ENCODE data around the gene SUMO4.

The SUMO4 gene

DNA sequence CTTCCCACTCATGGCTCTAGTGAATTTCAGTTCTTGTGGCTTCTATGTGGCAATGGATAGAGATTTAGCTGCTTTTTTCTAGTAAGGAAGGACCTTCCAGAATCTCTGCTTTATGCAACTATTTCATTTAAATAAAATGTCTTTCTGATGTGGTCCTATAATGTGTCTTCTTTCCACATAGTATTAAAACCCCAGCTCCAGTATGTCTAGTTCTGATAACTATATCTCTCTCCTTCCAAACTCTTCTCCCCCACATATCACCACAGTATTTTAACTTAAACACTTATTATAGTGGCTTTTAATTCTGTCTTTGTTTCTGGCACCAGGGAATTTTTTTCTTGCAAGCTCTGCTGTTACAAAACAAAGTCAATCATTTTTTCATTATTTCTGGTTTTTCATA, 40.6 kb upstream of the SUMO4 start:
- Histone ChIP-seq H4K8ac (ENCODE audit: low read depth, low read length) (no peak overlapping the region), H2AK5ac (ENCODE audit: low read depth, low read length) (no peak overlapping the region), H2BK12ac (ENCODE audit: low read length) (no peak overlapping the region), H3K18ac (ENCODE audit: low read length) (no peak overlapping the region), H3K27ac (replicated peaks; ENCODE audit: low read length) (no peak overlapping the region), H3K14ac (ENCODE audit: low read length) (no peak overlapping the region), H3K4me3 (ENCODE audit: low read length in 2 of 2) (no peak overlapping the region), H3K23ac (ENCODE audit: low read depth, low read length, poor library complexity) (no peak overlapping the region), H3K36me3 (replicated peaks in 1 of 2; ENCODE audit: control insufficient read depth in 2 of 2, insufficient read depth in 2 of 2, low read length in 2 of 2) (peaks cover 0 to 7% of the 10 kb centered on the region in 2 donors), H3K79me1 (ENCODE audit: low read depth, low read length) (peaks cover 5% of the 10 kb centered on the region), H3K4me2 (ENCODE audit: insufficient read depth, low read length, poor library complexity, severe bottlenecking) (no peak overlapping the region), H3K9ac (ENCODE audit: low read depth, low read length, poor library complexity) (no peak overlapping the region), H4K91ac (ENCODE audit: low read depth, low read length, poor library complexity) (no peak overlapping the region), H2BK120ac (ENCODE audit: low read depth, low read length) (no peak overlapping the region), H3K9me3 (replicated peaks in 1 of 2; ENCODE audit: control insufficient read depth in 2 of 2, insufficient read depth in 1 of 2, low read depth in 1 of 2, low read length in 2 of 2) (peaks cover 0 to 18% of the 10 kb centered on the region in 2 donors), H3K4me1 (ENCODE audit: control insufficient read depth in 2 of 2, insufficient read depth in 1 of 2, low read depth in 1 of 2, low read length in 2 of 2) (no peaks in the 10 kb centered on the region), H2BK5ac (ENCODE audit: low read length) (no peak overlapping the region), H3K27me3 (ENCODE audit: control insufficient read depth in 3 of 3, insufficient read depth in 3 of 3, low read depth in 1 of 3, low read length in 3 of 3) (no peaks in the 10 kb centered on the region), H2AFZ (ENCODE audit: low read length) (no peak overlapping the region), H2BK15ac (ENCODE audit: low read length) (no peak overlapping the region), H3K4ac (ENCODE audit: low read length) (no peak overlapping the region)
- DNase-seq (ENCODE audit: low spot score) = no peak

DNA sequence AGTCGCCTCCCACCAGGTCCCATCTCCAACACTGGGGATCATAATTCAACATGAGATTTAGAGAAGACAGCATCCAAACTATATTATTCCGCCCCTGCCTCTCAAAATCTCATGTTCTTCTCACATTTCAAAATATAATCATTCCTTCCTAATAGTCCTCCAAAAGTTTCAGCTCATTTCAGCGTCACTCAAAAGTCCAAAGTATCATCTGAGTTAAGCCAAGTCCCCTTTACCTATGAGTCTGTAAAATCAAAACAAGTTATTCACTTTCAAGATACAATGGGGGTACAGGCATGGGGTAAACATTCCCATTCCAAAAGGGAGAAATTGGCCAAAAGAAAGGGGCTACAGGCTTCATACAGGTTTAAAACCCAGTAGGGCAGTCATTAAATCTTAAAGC, 39.5 kb upstream of the SUMO4 start:
- Histone ChIP-seq H2BK15ac (ENCODE audit: low read length) (no peak overlapping the region), H3K4ac (ENCODE audit: low read length) (no peak overlapping the region), H3K9me3 (replicated peaks in 1 of 2; ENCODE audit: control insufficient read depth in 2 of 2, insufficient read depth in 1 of 2, low read depth in 1 of 2, low read length in 2 of 2) (peaks cover 0 to 18% of the 10 kb centered on the region in 2 donors), H2BK12ac (ENCODE audit: low read length) (no peak overlapping the region), H3K18ac (ENCODE audit: low read length) (no peak overlapping the region), H3K27me3 (ENCODE audit: control insufficient read depth in 3 of 3, insufficient read depth in 3 of 3, low read depth in 1 of 3, low read length in 3 of 3) (no peaks in the 10 kb centered on the region), H3K36me3 (replicated peaks in 1 of 2; ENCODE audit: control insufficient read depth in 2 of 2, insufficient read depth in 2 of 2, low read length in 2 of 2) (peaks cover 0 to 7% of the 10 kb centered on the region in 2 donors), H3K4me1 (ENCODE audit: control insufficient read depth in 2 of 2, insufficient read depth in 1 of 2, low read depth in 1 of 2, low read length in 2 of 2) (no peaks in the 10 kb centered on the region), H2BK5ac (ENCODE audit: low read length) (no peak overlapping the region), H2AFZ (ENCODE audit: low read length) (no peak overlapping the region), H2AK5ac (ENCODE audit: low read depth, low read length) (no peak overlapping the region), H3K27ac (replicated peaks; ENCODE audit: low read length) (no peak overlapping the region), H3K4me2 (ENCODE audit: insufficient read depth, low read length, poor library complexity, severe bottlenecking) (no peak overlapping the region), H3K4me3 (ENCODE audit: low read length in 2 of 2) (no peak overlapping the region), H3K23ac (ENCODE audit: low read depth, low read length, poor library complexity) (no peak overlapping the region), H3K14ac (ENCODE audit: low read length) (no peak overlapping the region), H4K91ac (ENCODE audit: low read depth, low read length, poor library complexity) (no peak overlapping the region), H3K79me1 (ENCODE audit: low read depth, low read length) (peaks cover 5% of the 10 kb centered on the region), H3K9ac (ENCODE audit: low read depth, low read length, poor library complexity) (no peak overlapping the region), H2BK120ac (ENCODE audit: low read depth, low read length) (no peak overlapping the region), H4K8ac (ENCODE audit: low read depth, low read length) (no peak overlapping the region)
- WGBS, 2 donors (ENCODE audit: extremely low coverage in 2 of 2, insufficient read length in 2 of 2, insufficient replicate concordance in 1 of 2) = no CpG with 5 or more reads among the region's 3 CpGs
- DNase-seq (ENCODE audit: low spot score) = no peak

DNA sequence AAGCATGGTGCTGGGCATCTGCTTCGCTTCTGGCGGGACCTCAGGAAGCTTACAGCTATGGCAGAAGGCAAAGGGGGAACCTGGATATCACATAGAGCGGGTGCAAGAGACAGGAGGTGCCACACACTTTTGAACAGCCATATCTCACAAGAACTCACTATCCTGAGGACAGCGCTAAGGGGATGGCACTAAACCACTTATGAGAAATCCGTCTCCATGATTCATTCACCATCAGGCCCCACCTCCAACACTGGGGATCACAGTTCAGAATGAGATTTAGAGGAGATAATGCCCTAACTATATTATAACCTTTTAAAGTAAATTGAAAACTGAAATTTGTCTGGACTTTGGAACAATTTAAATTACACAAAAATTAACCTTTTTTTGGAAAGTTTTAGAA, 37.8 kb upstream of the SUMO4 start:
- WGBS, 2 donors (ENCODE audit: extremely low coverage in 2 of 2, insufficient read length in 2 of 2, insufficient replicate concordance in 1 of 2) = no CpG with 5 or more reads among the region's 5 CpGs
- Histone ChIP-seq H3K27me3 (ENCODE audit: control insufficient read depth in 3 of 3, insufficient read depth in 3 of 3, low read depth in 1 of 3, low read length in 3 of 3) (no peaks in the 10 kb centered on the region), H3K23ac (ENCODE audit: low read depth, low read length, poor library complexity) (no peak overlapping the region), H3K36me3 (replicated peaks in 1 of 2; ENCODE audit: control insufficient read depth in 2 of 2, insufficient read depth in 2 of 2, low read length in 2 of 2) (peaks cover 0 to 7% of the 10 kb centered on the region in 2 donors), H4K8ac (ENCODE audit: low read depth, low read length) (no peak overlapping the region), H3K18ac (ENCODE audit: low read length) (no peak overlapping the region), H2BK12ac (ENCODE audit: low read length) (no peak overlapping the region), H4K91ac (ENCODE audit: low read depth, low read length, poor library complexity) (no peak overlapping the region), H3K79me1 (ENCODE audit: low read depth, low read length) (peaks cover 5% of the 10 kb centered on the region), H2BK120ac (ENCODE audit: low read depth, low read length) (no peak overlapping the region), H3K14ac (ENCODE audit: low read length) (no peak overlapping the region), H3K27ac (replicated peaks; ENCODE audit: low read length) (no peak overlapping the region), H3K9ac (ENCODE audit: low read depth, low read length, poor library complexity) (no peak overlapping the region), H2BK5ac (ENCODE audit: low read length) (no peak overlapping the region), H2AFZ (ENCODE audit: low read length) (no peak overlapping the region), H2AK5ac (ENCODE audit: low read depth, low read length) (no peak overlapping the region), H2BK15ac (ENCODE audit: low read length) (no peak overlapping the region), H3K4me3 (ENCODE audit: low read length in 2 of 2) (peak overlapping the region in 1 of 2 donors; percentile 63), H3K4ac (ENCODE audit: low read length) (no peak overlapping the region), H3K4me2 (ENCODE audit: insufficient read depth, low read length, poor library complexity, severe bottlenecking) (no peak overlapping the region), H3K4me1 (ENCODE audit: control insufficient read depth in 2 of 2, insufficient read depth in 1 of 2, low read depth in 1 of 2, low read length in 2 of 2) (no peaks in the 10 kb centered on the region), H3K9me3 (replicated peaks in 1 of 2; ENCODE audit: control insufficient read depth in 2 of 2, insufficient read depth in 1 of 2, low read depth in 1 of 2, low read length in 2 of 2) (peaks cover 0 to 18% of the 10 kb centered on the region in 2 donors)
- no peak for DNase-seq (ENCODE audit: low spot score)

DNA sequence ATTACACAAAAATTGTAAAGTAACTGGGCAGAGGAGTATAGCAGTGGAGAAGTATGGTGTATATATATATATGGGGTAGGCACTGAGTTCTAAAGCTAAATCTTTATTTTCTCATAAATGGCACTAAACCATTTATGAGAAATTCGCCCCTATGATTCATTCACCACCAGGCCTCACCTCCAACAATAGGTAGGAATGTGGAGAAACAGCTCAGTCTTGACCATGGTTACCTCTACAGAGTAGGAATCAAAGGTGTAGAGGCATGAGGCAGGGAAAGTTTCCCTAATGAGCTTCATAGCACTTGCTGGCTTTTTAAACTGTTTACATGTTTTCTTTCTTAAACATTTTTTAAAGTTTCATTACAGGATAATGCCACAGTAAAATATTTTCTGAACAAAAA, 36.9 kb upstream of the SUMO4 start:
- Histone ChIP-seq H3K18ac (ENCODE audit: low read length) (no peak overlapping the region), H4K8ac (ENCODE audit: low read depth, low read length) (no peak overlapping the region), H3K14ac (ENCODE audit: low read length) (no peak overlapping the region), H3K79me1 (ENCODE audit: low read depth, low read length) (peaks cover 5% of the 10 kb centered on the region), H3K4me3 (ENCODE audit: low read length in 2 of 2) (no peak overlapping the region), H2BK15ac (ENCODE audit: low read length) (no peak overlapping the region), H3K4ac (ENCODE audit: low read length) (no peak overlapping the region), H3K23ac (ENCODE audit: low read depth, low read length, poor library complexity) (no peak overlapping the region), H3K36me3 (replicated peaks in 1 of 2; ENCODE audit: control insufficient read depth in 2 of 2, insufficient read depth in 2 of 2, low read length in 2 of 2) (peaks cover 0 to 7% of the 10 kb centered on the region in 2 donors), H3K4me2 (ENCODE audit: insufficient read depth, low read length, poor library complexity, severe bottlenecking) (no peak overlapping the region), H3K9ac (ENCODE audit: low read depth, low read length, poor library complexity) (no peak overlapping the region), H3K27ac (replicated peaks; ENCODE audit: low read length) (no peak overlapping the region), H3K9me3 (replicated peaks in 1 of 2; ENCODE audit: control insufficient read depth in 2 of 2, insufficient read depth in 1 of 2, low read depth in 1 of 2, low read length in 2 of 2) (peaks cover 0 to 18% of the 10 kb centered on the region in 2 donors), H2BK12ac (ENCODE audit: low read length) (no peak overlapping the region), H3K4me1 (ENCODE audit: control insufficient read depth in 2 of 2, insufficient read depth in 1 of 2, low read depth in 1 of 2, low read length in 2 of 2) (no peaks in the 10 kb centered on the region), H2BK5ac (ENCODE audit: low read length) (no peak overlapping the region), H4K91ac (ENCODE audit: low read depth, low read length, poor library complexity) (no peak overlapping the region), H2AK5ac (ENCODE audit: low read depth, low read length) (no peak overlapping the region), H2BK120ac (ENCODE audit: low read depth, low read length) (no peak overlapping the region), H2AFZ (ENCODE audit: low read length) (no peak overlapping the region), H3K27me3 (ENCODE audit: control insufficient read depth in 3 of 3, insufficient read depth in 3 of 3, low read depth in 1 of 3, low read length in 3 of 3) (no peaks in the 10 kb centered on the region)
- WGBS, 2 donors (ENCODE audit: extremely low coverage in 2 of 2, insufficient read length in 2 of 2, insufficient replicate concordance in 1 of 2) = no CpG with 5 or more reads among the region's 1 CpG
- no peak for DNase-seq (ENCODE audit: low spot score)
